GM23248 (cell line): ENCODE data around the gene MPP1. TPM values are rescaled to one million over a fixed set of nuclear protein-coding genes. Genes with fewer than 3 reads are reported as not detected.

ENCODE experiments used
- DNase-seq: peaks from one replicate; pipeline ENCODE4 v3.0.0-alpha.2; 2015
- H2AFZ ChIP-seq: fragments of 200-600 bp; sonication (generic); 2 replicates; pipeline ENCODE4 v1.6.1; 2016; ENCODE audit warnings: antibody characterized with exemption
- H3F3A ChIP-seq: fragments of 200-600 bp; sonication (generic); 2 replicates; pipeline ENCODE4 v1.6.1; 2016; ENCODE audit warnings: mild to moderate bottlenecking, antibody characterized with exemption, mixed run types; ENCODE audit not compliant: insufficient read depth
- H3K27ac ChIP-seq: fragments of 200-600 bp; sonication (generic); 2 replicates; pipeline ENCODE4 v1.5.1; 2016; ENCODE audit warnings: mild to moderate bottlenecking
- H3K27me3 ChIP-seq: fragments of 200-600 bp; sonication (generic); replicated peaks from 2 replicates; pipeline ENCODE4 v1.6.1; 2016; ENCODE audit warnings: mild to moderate bottlenecking; ENCODE audit not compliant: insufficient read depth
- H3K36me3 ChIP-seq: fragments of 200-600 bp; sonication (generic); 2 replicates; pipeline ENCODE4 v1.6.1; 2016; ENCODE audit warnings: low read depth, mild to moderate bottlenecking
- H3K4me1 ChIP-seq: fragments of 200-600 bp; sonication (generic); 2 replicates; pipeline ENCODE4 v1.6.1; 2016; ENCODE audit warnings: mild to moderate bottlenecking; ENCODE audit not compliant: insufficient read depth
- H3K4me2 ChIP-seq: fragments of 200-600 bp; sonication (generic); one replicate; pipeline ENCODE4 v1.6.1; 2016; ENCODE audit warnings: mild to moderate bottlenecking; ENCODE audit not compliant: unreplicated experiment
- H3K4me3 ChIP-seq: fragments of 200-600 bp; sonication (generic); 2 replicates; pipeline ENCODE4 v1.5.1; 2016; ENCODE audit warnings: mild to moderate bottlenecking
- H3K79me2 ChIP-seq: fragments of 200-600 bp; sonication (generic); 2 replicates; pipeline ENCODE4 v1.6.1; 2016; ENCODE audit warnings: mild to moderate bottlenecking; ENCODE audit not compliant: insufficient read depth
- H3K9ac ChIP-seq: fragments of 200-600 bp; sonication (generic); 2 replicates; pipeline ENCODE4 v1.6.1; 2016; ENCODE audit warnings: mild to moderate bottlenecking
- H3K9me2 ChIP-seq: fragments of 200-600 bp; sonication (generic); 2 replicates; pipeline ENCODE4 v1.6.1; 2016; ENCODE audit warnings: mixed run types, mild to moderate bottlenecking, moderate library complexity; ENCODE audit not compliant: insufficient read depth
- H3K9me3 ChIP-seq: fragments of 200-600 bp; sonication (generic); one replicate; pipeline ENCODE4 v1.6.1; 2017; ENCODE audit warnings: low read depth
- H4K20me1 ChIP-seq: fragments of 200-600 bp; sonication (generic); 2 replicates; pipeline ENCODE4 v1.6.0; 2016; ENCODE audit not compliant: insufficient read depth
- EZH2 ChIP-seq: fragments of 200-600 bp; sonication (generic); IDR thresholded peaks from 2 replicates; pipeline ENCODE4 v1.6.1; 2018; ENCODE audit warnings: antibody characterized with exemption, mild to moderate bottlenecking; ENCODE audit not compliant: insufficient read depth, poor library complexity, severe bottlenecking
- EZH2phosphoT487 ChIP-seq: fragments of 200-600 bp; sonication (generic); IDR thresholded peaks from 2 replicates; pipeline ENCODE4 v1.6.1; 2018; ENCODE audit warnings: antibody characterized with exemption, moderate library complexity, mild to moderate bottlenecking, low read depth; ENCODE audit not compliant: insufficient read depth
- WGBS, 2 experiments: methylation state at CpG; one replicate each; pipeline ENCODE4 v1.1.6; 2015 to 2017; ENCODE audit warnings: low lambda C conversion rate in 2 of 2, low coverage in 1 of 2; ENCODE audit errors: missing lambda C conversion rate in 2 of 2; 5-methylcytosine and 5-hydroxymethylcytosine counted together
- in situ Hi-C: fragments of 300-500 bp; cut with MboI; formaldehyde crosslinking; loops from 2 replicates; pipeline ENCODE4 v1.15.0; 2020
- polyA plus RNA-seq: library from polyadenylated mRNA; unstranded; fragments of >200 nt; fragmentation: Nextera tagmentation; extraction: Ambion mirVana; gene quantifications from 2 replicates; pipeline ENCODE4 v1.2.1, GENCODE V29; 2016
- total RNA-seq: library from RNA; depleted of rRNA; stranded (reverse); fragments of >200 nt; shearing (Covaris generic); gene quantifications from 2 replicates; pipeline ENCODE4 v1.2.3, GENCODE V29; 2014

The MPP1 gene
- total and polyA plus RNA-seq, 2 experiments from 2014 or later, result 16.6 to 22.7 TPM

DNA sequence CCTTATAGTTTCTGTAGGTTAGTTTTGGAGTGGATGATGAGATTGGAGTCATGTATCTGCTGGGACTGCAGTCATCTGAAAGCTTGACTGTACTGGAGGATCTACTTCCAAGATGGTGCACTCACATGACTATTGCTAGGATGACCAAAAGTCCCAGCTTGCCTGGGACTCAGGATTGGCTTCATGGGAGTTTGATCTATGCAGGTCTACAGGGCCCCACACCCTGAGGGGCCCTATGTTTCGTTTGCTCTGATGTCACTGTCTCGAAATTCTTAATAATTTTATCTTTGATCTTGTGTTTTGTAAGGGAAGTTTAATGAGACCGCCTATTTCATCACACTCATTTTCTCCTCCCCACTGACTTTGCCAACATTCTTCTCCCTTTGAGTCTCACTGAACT lies 29.3 kb upstream of the MPP1 start, which contains the start of gene SMIM9:
Gene SMIM9 (minus strand): TSS at position 101 of the 400 bp plus-strand sequence. CDS start 3,806 bp downstream, outside the sequence.
- Histone ChIP-seq H4K20me1 (no peaks in the 10 kb centered on the region), H3K9me2 (no peaks in the 10 kb centered on the region), H3K4me1 (no peaks in the 10 kb centered on the region), H3F3A (no peaks in the 10 kb centered on the region), H3K27ac (no peak within 1 kb of the TSS), H3K4me2 (no peak within 1 kb of the TSS), H3K79me2 (no peaks in the 10 kb centered on the region), H3K9me3 (no peaks in the 10 kb centered on the region), H3K4me3 (no peak within 1 kb of the TSS), H3K9ac (no peak within 1 kb of the TSS), H3K27me3 (no peaks in the 10 kb centered on the region), H2AFZ (no peak within 1 kb of the TSS), H3K36me3 (no peaks in the 10 kb centered on the region)
- DNase-seq, result no peak
- in situ Hi-C loops, result loop anchor here (25.0 kb wide), 1 partner anchor 247 kb away; the partner anchor contains the start of gene CTAG1A
- 31 to 56% methylated on average over 3 of the region's 3 CpGs for WGBS, 2 experiments
- TF ChIP-seq EZH2phosphoT487, result no peak
- no peak for TF ChIP-seq EZH2

DNA sequence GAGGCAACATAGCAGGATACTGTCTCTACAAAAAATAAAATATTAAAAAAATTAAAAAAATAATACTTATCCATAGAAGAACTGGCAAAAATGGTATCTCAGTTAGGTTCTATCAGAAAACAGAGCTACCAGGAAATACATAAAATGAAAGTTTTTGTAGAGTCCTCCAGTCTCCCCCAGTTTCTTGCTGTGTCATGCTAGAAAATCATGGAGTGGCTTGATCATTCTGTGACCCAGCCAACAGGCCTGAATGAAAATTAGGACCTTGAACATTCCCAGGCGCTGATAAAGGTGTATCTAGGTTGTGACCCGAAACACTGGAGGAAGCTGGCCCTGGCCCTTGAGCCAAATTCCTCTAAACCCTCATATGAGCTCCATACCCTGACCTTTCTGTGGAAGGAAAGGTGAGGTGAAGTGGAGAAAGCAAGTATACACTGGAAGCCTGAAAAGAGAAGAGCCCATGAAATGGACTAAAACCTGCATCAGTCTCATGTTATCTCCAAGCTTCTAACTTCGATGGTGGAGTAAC lies 28.5 kb upstream of the MPP1 start:
- Histone ChIP-seq H3K79me2 (no peaks in the 10 kb centered on the region), H3K9ac (no peak overlapping the region), H3K36me3 (no peaks in the 10 kb centered on the region), H3K27ac (no peak overlapping the region), H4K20me1 (no peaks in the 10 kb centered on the region), H3K9me3 (no peaks in the 10 kb centered on the region), H3F3A (no peaks in the 10 kb centered on the region), H3K27me3 (no peaks in the 10 kb centered on the region), H3K4me1 (no peaks in the 10 kb centered on the region), H3K4me3 (no peak overlapping the region), H3K9me2 (no peaks in the 10 kb centered on the region), H2AFZ (no peak overlapping the region), H3K4me2 (no peak overlapping the region)
- DNase-seq, result no peak
- whole genome bisulfite sequencing, 2 experiments, result 62 to 66% methylated on average over 3 of the region's 3 CpGs
- in situ Hi-C loops, result loop anchor here (25.0 kb wide), 1 partner anchor 247 kb away; the partner anchor contains the start of gene CTAG1A
- no peak for TF ChIP-seq EZH2
- no peak for TF ChIP-seq EZH2phosphoT487

DNA sequence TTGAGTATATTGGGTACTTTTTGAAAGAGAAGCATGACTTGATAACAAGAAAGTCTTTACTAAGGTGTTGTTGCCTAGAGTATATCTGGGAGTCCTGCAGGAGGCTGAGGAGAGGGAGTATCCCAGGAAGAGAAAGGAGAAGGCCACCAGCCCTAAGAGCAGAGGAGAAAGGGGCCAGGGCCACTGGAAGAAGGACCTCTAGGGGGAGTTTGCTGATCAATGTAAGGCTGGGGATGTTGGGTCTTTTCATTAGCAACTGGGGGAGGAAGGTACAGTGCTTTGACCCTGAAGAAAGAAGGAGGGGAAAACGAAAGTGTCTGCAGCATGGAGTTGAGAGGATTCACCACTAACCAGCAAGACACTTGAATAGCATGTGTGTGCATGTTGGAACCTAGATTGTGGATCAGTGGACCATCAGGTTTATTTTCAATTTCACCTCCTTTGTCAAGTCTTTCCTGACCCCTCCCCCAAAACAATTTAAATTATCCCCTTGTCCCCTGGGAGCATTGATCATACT lies 24.7 kb upstream of the MPP1 start:
- no peaks in the 10 kb centered on the region for H3K27me3 ChIP-seq
- H3K36me3 ChIP-seq, result no peaks in the 10 kb centered on the region
- H3F3A ChIP-seq, result no peaks in the 10 kb centered on the region
- DNase-seq, result no peak
- H3K9me2 ChIP-seq, result no peaks in the 10 kb centered on the region
- H3K9me3 ChIP-seq, result no peaks in the 10 kb centered on the region
- TF ChIP-seq EZH2 (no peak), EZH2phosphoT487 (no peak)
- WGBS, 2 experiments, result 0 to 9% methylated on average over 1 of the region's 1 CpG
- no peak overlapping the region for H2AFZ ChIP-seq
- no peak overlapping the region for H3K4me3 ChIP-seq
- H4K20me1 ChIP-seq, result no peaks in the 10 kb centered on the region
- no peaks in the 10 kb centered on the region for H3K4me1 ChIP-seq
- H3K79me2 ChIP-seq, result no peaks in the 10 kb centered on the region
- no peak overlapping the region for H3K27ac ChIP-seq
- in situ Hi-C loops, result loop anchor here (25.0 kb wide), 1 partner anchor 243 kb away; the partner anchor contains the start of gene CTAG1A
- no peak overlapping the region for H3K4me2 ChIP-seq
- no peak overlapping the region for H3K9ac ChIP-seq

DNA sequence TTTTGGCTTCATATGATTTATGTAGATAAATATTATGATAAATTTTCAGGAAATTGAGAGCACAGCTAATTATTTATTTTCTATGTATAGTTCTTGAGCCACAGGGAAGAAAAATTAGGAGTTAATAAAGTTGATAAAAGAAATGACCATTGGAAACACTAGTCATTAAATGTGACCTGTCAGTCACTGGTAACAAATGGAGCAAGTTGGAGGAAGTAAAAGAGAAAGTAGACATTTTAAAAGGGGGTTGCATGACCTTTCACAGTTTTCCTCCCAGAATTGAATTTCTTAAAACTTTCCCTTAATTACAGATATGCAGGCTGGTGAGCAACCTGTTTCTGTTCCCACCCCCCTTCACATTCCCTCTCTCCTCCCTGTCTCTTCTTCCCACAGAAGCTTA lies 23.8 kb upstream of the MPP1 start:
- Histone ChIP-seq H3K27ac (no peak overlapping the region), H3K27me3 (no peaks in the 10 kb centered on the region), H3K79me2 (no peaks in the 10 kb centered on the region), H2AFZ (no peak overlapping the region), H3F3A (no peaks in the 10 kb centered on the region), H3K9me2 (no peaks in the 10 kb centered on the region), H4K20me1 (no peaks in the 10 kb centered on the region), H3K4me2 (no peak overlapping the region), H3K4me3 (no peak overlapping the region), H3K9ac (no peak overlapping the region), H3K36me3 (no peaks in the 10 kb centered on the region), H3K4me1 (no peaks in the 10 kb centered on the region), H3K9me3 (no peaks in the 10 kb centered on the region)
- in situ Hi-C loops, result loop anchor here (25.0 kb wide), 1 partner anchor 242 kb away; the partner anchor contains the start of gene CTAG1A
- TF ChIP-seq EZH2phosphoT487, result no peak
- TF ChIP-seq EZH2, result no peak
- DNase-seq, result no peak
